Panc1 (cell line): ENCODE measurements around the gene PHLDB1. TPM values are rescaled to one million over a fixed set of nuclear protein-coding genes. Genes with fewer than 3 reads are reported as not detected.

Experiments
- ATAC-seq: fragments of 200-7000 bp; cut with Tn5 transposase; 2 replicates; pipeline ENCODE4 v1.9.1; 2020; ENCODE audit warnings: mild to moderate bottlenecking, moderate library complexity
- BruUV-seq: library from RNA; stranded (reverse); fragments of 400-500 nt; replicated peaks from 2 replicates; lab custom pipeline; 2021; lab: Mats Ljungman, UMichigan
- CTCF ChIA-PET: fragments of 300-600 bp; sonication (Branson Sonifier 250); formaldehyde crosslinking; loops from one replicate; lab custom pipeline; 2022; ENCODE audit warnings: antibody characterized with exemption; lab: Charles Lee
- POLR2A ChIA-PET: fragments of 300-600 bp; sonication (Branson Sonifier 250); formaldehyde crosslinking; loops from one replicate; lab custom pipeline; 2022; ENCODE audit warnings: antibody characterized with exemption; lab: Charles Lee
- DNase-seq: peaks from one replicate; pipeline ENCODE4 v3.0.0-alpha.2; 2010; ENCODE audit warnings: low read depth, low spot score
- H3K27ac ChIP-seq: 2 replicates; pipeline ENCODE4 v1.5.1; 2011; ENCODE audit warnings: mild to moderate bottlenecking, low read length, inconsistent platforms
- H3K27me3 ChIP-seq: fragments of 200-500 bp; sonication (Bioruptor generic); 2 replicates; pipeline ENCODE4 v1.6.0; 2014; ENCODE audit warnings: low read length, inconsistent platforms; ENCODE audit not compliant: control insufficient read depth, insufficient read depth
- H3K36me3 ChIP-seq: fragments of 200-500 bp; sonication (Bioruptor generic); 2 replicates; pipeline ENCODE4 v1.5.1; 2014; ENCODE audit warnings: inconsistent platforms, mild to moderate bottlenecking, low read length, moderate library complexity; ENCODE audit not compliant: control insufficient read depth, insufficient read depth
- H3K4me1 ChIP-seq: 2 replicates; pipeline ENCODE4 v1.5.1; 2011; ENCODE audit warnings: inconsistent platforms, mild to moderate bottlenecking, low read length, moderate library complexity; ENCODE audit not compliant: control insufficient read depth, insufficient read depth
- H3K4me3 ChIP-seq, 2 experiments: 2 replicates each; pipeline ENCODE4 v1.5.1; 2011 to 2012; ENCODE audit warnings: low read depth in 2 of 2, low read length in 2 of 2, mild to moderate bottlenecking in 2 of 2, inconsistent platforms in 1 of 2, moderate library complexity in 1 of 2
- H3K9me3 ChIP-seq: fragments of 200-500 bp; sonication (Bioruptor generic); 2 replicates; pipeline ENCODE4 v1.5.1; 2014; ENCODE audit warnings: low read depth, mild to moderate bottlenecking, inconsistent platforms, low read length, moderate library complexity; ENCODE audit not compliant: control insufficient read depth, insufficient read depth
- POLR2AphosphoS5 ChIP-seq: IDR thresholded peaks from 2 replicates; pipeline ENCODE4 v1.6.1; 2012; ENCODE audit warnings: mild to moderate bottlenecking, low read depth, low read length, moderate library complexity
- SIN3A ChIP-seq: IDR thresholded peaks from 2 replicates; pipeline ENCODE4 v1.6.1; 2012; ENCODE audit warnings: low read depth, mild to moderate bottlenecking, low read length, moderate library complexity, borderline replicate concordance; ENCODE audit not compliant: insufficient read depth
- TCF7L2 ChIP-seq: IDR thresholded peaks from 2 replicates; pipeline ENCODE4 v1.6.1; 2011; ENCODE audit warnings: mild to moderate bottlenecking, low read depth, low read length, inconsistent platforms
- in situ Hi-C: cut with HindIII; loops from 2 replicates; pipeline ENCODE4 v1.10.0; 2016; ENCODE audit warnings: low sequenced_read_pairs, low pct_unique_long_range_greater_than_20kb
- intact Hi-C: fragments of 100-400 bp; cut with micrococcal nuclease; formaldehyde crosslinking; loops from one replicate; pipeline ENCODE4 v1.10.0; 2022; ENCODE audit not compliant: unreplicated experiment
- total RNA-seq: library from RNA; stranded (reverse); gene quantifications from one replicate; pipeline ENCODE4 v1.2.1, GENCODE V29; 2021; ENCODE audit not compliant: unreplicated experiment
- TF ChIP-seq, protein P1 (sequence below): fragments of 450-650 bp; IDR thresholded peaks from 2 replicates; pipeline ENCODE4 v1.5.1; 2017; ENCODE audit warnings: mild to moderate bottlenecking
- TF ChIP-seq, protein P2 (sequence below), 2 experiments: IDR thresholded peaks; 2 replicates each; pipeline ENCODE4 v1.6.1; 2011 to 2012; ENCODE audit warnings: low read depth in 2 of 2, control low read depth in 1 of 2, low read length in 1 of 2, mild to moderate bottlenecking in 1 of 2, moderate library complexity in 1 of 2; ENCODE audit not compliant: insufficient read depth in 1 of 2

Gene PHLDB1
- total RNA-seq, 1 experiment from 2014 or later = 97.7 TPM

DNA sequence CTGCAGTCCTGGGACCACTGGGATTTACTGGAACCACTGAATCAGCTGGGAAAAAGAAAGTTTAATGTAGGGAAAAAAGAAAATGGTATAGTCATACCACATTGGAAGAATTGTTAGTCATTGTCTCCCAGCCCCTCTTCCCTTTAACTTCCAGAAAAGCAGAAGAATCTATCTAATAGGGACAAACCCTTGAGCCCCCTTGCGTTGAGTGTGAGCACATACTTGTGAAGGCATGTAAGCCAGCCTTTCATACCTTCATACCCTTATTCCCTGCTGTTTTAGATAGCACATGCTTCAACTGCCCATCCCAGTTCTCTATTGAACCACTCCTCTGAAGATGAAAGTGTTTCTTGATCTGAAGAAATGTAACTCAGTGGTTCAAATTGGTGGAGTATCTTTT is 65.4 kb downstream of the PHLDB1 start:
- in situ Hi-C loops (no loop called here), intact Hi-C loops (no loop called here)
- ATAC-seq (0 out of 2 replicates have a peak, but pooled peaks have one; percentile 31), DNase-seq (no peak)
- no peaks in the 10 kb centered on the region for H3K36me3 ChIP-seq
- ChIA-PET POLR2A (no interaction called here), CTCF (no interaction called here)
- H3K27ac ChIP-seq = no peak overlapping the region
- no peak overlapping the region for H3K4me3 ChIP-seq
- no TSS peak for BruUV-seq
- no peaks in the 10 kb centered on the region for H3K4me1 ChIP-seq
- TF ChIP-seq TCF7L2 (no peak), SIN3A (no peak), POLR2AphosphoS5 (no peak)
- TF ChIP-seq, protein P1, sequence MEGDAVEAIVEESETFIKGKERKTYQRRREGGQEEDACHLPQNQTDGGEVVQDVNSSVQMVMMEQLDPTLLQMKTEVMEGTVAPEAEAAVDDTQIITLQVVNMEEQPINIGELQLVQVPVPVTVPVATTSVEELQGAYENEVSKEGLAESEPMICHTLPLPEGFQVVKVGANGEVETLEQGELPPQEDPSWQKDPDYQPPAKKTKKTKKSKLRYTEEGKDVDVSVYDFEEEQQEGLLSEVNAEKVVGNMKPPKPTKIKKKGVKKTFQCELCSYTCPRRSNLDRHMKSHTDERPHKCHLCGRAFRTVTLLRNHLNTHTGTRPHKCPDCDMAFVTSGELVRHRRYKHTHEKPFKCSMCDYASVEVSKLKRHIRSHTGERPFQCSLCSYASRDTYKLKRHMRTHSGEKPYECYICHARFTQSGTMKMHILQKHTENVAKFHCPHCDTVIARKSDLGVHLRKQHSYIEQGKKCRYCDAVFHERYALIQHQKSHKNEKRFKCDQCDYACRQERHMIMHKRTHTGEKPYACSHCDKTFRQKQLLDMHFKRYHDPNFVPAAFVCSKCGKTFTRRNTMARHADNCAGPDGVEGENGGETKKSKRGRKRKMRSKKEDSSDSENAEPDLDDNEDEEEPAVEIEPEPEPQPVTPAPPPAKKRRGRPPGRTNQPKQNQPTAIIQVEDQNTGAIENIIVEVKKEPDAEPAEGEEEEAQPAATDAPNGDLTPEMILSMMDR = no peak
- TF ChIP-seq, protein P2, sequence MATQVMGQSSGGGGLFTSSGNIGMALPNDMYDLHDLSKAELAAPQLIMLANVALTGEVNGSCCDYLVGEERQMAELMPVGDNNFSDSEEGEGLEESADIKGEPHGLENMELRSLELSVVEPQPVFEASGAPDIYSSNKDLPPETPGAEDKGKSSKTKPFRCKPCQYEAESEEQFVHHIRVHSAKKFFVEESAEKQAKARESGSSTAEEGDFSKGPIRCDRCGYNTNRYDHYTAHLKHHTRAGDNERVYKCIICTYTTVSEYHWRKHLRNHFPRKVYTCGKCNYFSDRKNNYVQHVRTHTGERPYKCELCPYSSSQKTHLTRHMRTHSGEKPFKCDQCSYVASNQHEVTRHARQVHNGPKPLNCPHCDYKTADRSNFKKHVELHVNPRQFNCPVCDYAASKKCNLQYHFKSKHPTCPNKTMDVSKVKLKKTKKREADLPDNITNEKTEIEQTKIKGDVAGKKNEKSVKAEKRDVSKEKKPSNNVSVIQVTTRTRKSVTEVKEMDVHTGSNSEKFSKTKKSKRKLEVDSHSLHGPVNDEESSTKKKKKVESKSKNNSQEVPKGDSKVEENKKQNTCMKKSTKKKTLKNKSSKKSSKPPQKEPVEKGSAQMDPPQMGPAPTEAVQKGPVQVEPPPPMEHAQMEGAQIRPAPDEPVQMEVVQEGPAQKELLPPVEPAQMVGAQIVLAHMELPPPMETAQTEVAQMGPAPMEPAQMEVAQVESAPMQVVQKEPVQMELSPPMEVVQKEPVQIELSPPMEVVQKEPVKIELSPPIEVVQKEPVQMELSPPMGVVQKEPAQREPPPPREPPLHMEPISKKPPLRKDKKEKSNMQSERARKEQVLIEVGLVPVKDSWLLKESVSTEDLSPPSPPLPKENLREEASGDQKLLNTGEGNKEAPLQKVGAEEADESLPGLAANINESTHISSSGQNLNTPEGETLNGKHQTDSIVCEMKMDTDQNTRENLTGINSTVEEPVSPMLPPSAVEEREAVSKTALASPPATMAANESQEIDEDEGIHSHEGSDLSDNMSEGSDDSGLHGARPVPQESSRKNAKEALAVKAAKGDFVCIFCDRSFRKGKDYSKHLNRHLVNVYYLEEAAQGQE (IDR thresholded peaks at IDR 0.05; ENCODE audit: insufficient read depth in 1 of 2, low read depth in 2 of 2, low read length in 1 of 2) = no peak
- H3K9me3 ChIP-seq = no peaks in the 10 kb centered on the region
- H3K27me3 ChIP-seq = peaks cover 10% of the 10 kb centered on the region; the same call in 1 of the 2 replicates

DNA sequence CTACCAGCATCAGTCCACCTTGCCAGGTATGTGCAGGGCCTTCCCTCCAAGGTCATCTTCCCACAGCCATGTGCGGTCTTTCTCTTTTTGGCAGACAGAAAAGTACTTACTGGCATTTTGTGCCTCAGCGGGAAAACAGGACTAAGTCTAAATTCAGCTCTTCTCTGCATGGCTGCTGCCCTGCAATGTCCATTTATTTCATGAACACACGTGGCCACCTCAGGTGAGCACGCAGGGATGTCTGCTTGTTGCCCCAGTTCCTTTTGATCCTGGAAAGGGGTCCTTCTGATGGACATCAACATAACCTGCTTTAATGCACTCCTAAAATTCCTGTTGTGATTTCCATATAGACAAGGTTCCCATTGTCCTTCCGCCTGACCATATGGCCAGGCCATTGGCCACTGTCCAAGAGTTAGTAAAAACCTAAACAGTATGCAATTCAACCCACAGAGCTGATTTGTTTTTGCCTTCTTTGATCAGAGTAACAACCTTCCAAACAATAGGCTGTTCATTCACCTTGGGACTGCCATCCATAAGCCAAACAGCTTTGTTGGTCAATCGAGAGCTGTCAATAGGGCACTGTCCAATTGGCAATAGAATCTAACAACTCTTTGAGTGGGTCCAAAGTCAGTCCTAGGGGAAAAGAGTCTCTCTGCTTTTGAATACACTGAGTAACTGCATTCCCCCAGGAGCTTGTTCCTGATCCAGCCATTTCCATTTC is 66.1 kb downstream of the PHLDB1 start:
- ChIA-PET POLR2A (no interaction called here), CTCF (no interaction called here)
- in situ Hi-C loops = no loop called here
- Histone ChIP-seq H3K4me3 (no peak overlapping the region), H3K27ac (no peak overlapping the region), H3K27me3 (peaks cover 10% of the 10 kb centered on the region; the same call in 1 of the 2 replicates), H3K36me3 (no peaks in the 10 kb centered on the region), H3K9me3 (no peaks in the 10 kb centered on the region), H3K4me1 (no peaks in the 10 kb centered on the region)
- TF ChIP-seq, protein P2 (IDR thresholded peaks at IDR 0.05; ENCODE audit: insufficient read depth in 1 of 2, low read depth in 2 of 2, low read length in 1 of 2) = no peak
- TF ChIP-seq TCF7L2 (no peak), POLR2AphosphoS5 (no peak), SIN3A (no peak)
- TF ChIP-seq, protein P1 = no peak
- no peak for ATAC-seq
- DNase-seq = no peak
- intact Hi-C loops = no loop called here
- no TSS peak for BruUV-seq
